ENCODE data around the gene IKZF4. TPM values are rescaled to one million over a fixed set of nuclear protein-coding genes. Genes with fewer than 3 reads are reported as not detected.
"Not testable (repeated sequence)": the region's sequence is repeated elsewhere in the genome, so short reads cannot be mapped to it uniquely, and the experiment has no call there.

The IKZF4 gene
- total RNA-seq, 1 experiment from 2014 or later = 8.5 TPM

- TF ChIP-seq ZFX (IDR thresholded peaks at IDR 0.05) (no peak), YY1 (IDR thresholded peaks at IDR 0.05; ENCODE audit: extremely low read depth, insufficient replicate concordance, low read depth, low read length) (no peak), ZBTB33 (IDR thresholded peaks at IDR 0.05; ENCODE audit: extremely low read depth, insufficient replicate concordance, low read length) (no peak), EGR1 (IDR thresholded peaks at IDR 0.05; ENCODE audit: low read depth) (no peak), POLR2A (IDR thresholded peaks at IDR 0.05; ENCODE audit: borderline replicate concordance, extremely low read depth, insufficient read depth, insufficient read length) (no peak)
- TF ChIP-seq, protein P1, sequence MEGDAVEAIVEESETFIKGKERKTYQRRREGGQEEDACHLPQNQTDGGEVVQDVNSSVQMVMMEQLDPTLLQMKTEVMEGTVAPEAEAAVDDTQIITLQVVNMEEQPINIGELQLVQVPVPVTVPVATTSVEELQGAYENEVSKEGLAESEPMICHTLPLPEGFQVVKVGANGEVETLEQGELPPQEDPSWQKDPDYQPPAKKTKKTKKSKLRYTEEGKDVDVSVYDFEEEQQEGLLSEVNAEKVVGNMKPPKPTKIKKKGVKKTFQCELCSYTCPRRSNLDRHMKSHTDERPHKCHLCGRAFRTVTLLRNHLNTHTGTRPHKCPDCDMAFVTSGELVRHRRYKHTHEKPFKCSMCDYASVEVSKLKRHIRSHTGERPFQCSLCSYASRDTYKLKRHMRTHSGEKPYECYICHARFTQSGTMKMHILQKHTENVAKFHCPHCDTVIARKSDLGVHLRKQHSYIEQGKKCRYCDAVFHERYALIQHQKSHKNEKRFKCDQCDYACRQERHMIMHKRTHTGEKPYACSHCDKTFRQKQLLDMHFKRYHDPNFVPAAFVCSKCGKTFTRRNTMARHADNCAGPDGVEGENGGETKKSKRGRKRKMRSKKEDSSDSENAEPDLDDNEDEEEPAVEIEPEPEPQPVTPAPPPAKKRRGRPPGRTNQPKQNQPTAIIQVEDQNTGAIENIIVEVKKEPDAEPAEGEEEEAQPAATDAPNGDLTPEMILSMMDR (IDR thresholded peaks at IDR 0.05 in 2 of 3, conservative IDR thresholded peaks at IDR 0.05 in 1 of 3; ENCODE audit: borderline replicate concordance in 1 of 3, insufficient read depth in 1 of 3, low read depth in 2 of 3, low read length in 2 of 3) = no peak
- TF ChIP-seq, protein P2, sequence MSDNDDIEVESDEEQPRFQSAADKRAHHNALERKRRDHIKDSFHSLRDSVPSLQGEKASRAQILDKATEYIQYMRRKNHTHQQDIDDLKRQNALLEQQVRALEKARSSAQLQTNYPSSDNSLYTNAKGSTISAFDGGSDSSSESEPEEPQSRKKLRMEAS (IDR thresholded peaks at IDR 0.05) = no peak
These were observed 35.5 kb upstream of the IKZF4 start (continued) for GRCh38 chr12:55985341-55985740.

DNA sequence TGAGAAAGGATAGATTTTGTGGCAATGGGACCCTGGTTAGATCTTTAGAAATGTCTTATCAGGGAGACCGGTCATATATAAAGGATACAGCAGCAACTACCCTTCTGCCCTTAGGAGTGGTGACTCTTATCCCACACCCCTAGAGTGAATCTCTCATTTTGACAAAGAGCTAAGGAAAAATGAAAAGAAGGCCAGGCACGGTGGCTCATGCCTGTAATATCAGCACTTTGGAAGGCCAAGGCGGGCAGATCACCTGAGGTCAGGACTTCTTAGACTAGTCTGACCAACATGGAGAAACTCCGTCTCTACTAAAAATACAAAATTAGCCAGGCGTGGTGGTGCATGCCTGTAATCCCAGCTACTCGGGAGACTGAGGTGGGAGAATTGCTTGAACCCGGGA is 34.9 kb upstream of the IKZF4 start:
- POLR2A ChIA-PET = not testable (repeated sequence)

More for the DNA sequence above, 34.9 kb upstream of the IKZF4 start:
- H3K79me2 ChIP-seq (ENCODE audit: insufficient read depth, low read length); H3K9me3 ChIP-seq (ENCODE audit: control insufficient read depth in 1 of 2, insufficient read depth in 1 of 2, low read depth in 1 of 2, low read length in 2 of 2); intact Hi-C loops (cut with micrococcal nuclease); RAD21 ChIA-PET (ENCODE audit: low non-redundant PET in 1 of 2, low total read pairs in 2 of 2, uncharacterized antibody in 2 of 2, unreplicated experiment in 2 of 2); H3K27ac ChIP-seq (ENCODE audit: low read depth, low read length); H4K20me1 ChIP-seq (ENCODE audit: insufficient read depth); H3K9ac ChIP-seq (ENCODE audit: low read length); H3K4me3 ChIP-seq (replicated peaks in 1 of 2; ENCODE audit: low read depth in 1 of 2, low read length in 2 of 2); H3K4me2 ChIP-seq (ENCODE audit: low read length); DNase-seq (ENCODE audit: low read depth, low spot score); H3K27me3 ChIP-seq (ENCODE audit: insufficient read depth, low read length); BruUV-seq (replicated peaks); H2AFZ ChIP-seq (ENCODE audit: low read depth, low read length, poor library complexity, severe bottlenecking); ATAC-seq; H3K9me2 ChIP-seq (ENCODE audit: insufficient read depth): not testable (repeated sequence)
- H3K4me1 ChIP-seq (ENCODE audit: control insufficient read depth in 1 of 2, insufficient read depth in 2 of 2, low read length in 2 of 2) = peaks cover 12 to 16% of the 10 kb centered on the region in 2 experiments
- CTCF ChIA-PET = interaction anchor here (2.7 kb wide), 1 partner anchor 11 kb away, joined by 14 read pairs; the partner anchor contains the start of gene SUOX
- peaks cover 2 to 19% of the 10 kb centered on the region in 2 experiments; a peak in 3 of 4 replicates for H3K36me3 ChIP-seq (ENCODE audit: control insufficient read depth in 1 of 2, insufficient read depth in 2 of 2, low read length in 2 of 2)

All from HCT116 (cell line).